PFSK-1 (cell line): ENCODE measurements around the gene PLCH2.

Source experiments
- FOXP2 ChIP-seq: optimal IDR thresholded peaks from 2 replicates; pipeline ENCODE3; 2011; ENCODE audit warnings: borderline replicate concordance, control low read depth, inconsistent platforms; ENCODE audit not compliant: insufficient read depth; ENCODE audit errors: extremely low read length, extremely low read depth
- POLR2AphosphoS5 ChIP-seq: IDR thresholded peaks from 2 replicates; pipeline ENCODE4 v1.6.1; 2012; ENCODE audit warnings: low read depth, mild to moderate bottlenecking, control low read depth, low read length, moderate library complexity
- SIN3A ChIP-seq: IDR thresholded peaks from 2 replicates; pipeline ENCODE4 v1.6.1; 2012; ENCODE audit warnings: mild to moderate bottlenecking, low read length, moderate library complexity, borderline replicate concordance; ENCODE audit not compliant: insufficient read depth
- TAF1 ChIP-seq: IDR thresholded peaks from 2 replicates; pipeline ENCODE4 v1.6.1; 2012; ENCODE audit warnings: low read length, control low read depth, borderline replicate concordance; ENCODE audit not compliant: insufficient read depth
- TF ChIP-seq, protein P1 (sequence below), 2 experiments: IDR thresholded peaks; 2 replicates each; pipeline versions ENCODE4 v1.6.1 to v1.8.0; 2011 to 2012; ENCODE audit warnings: low read depth in 2 of 2, low read length in 2 of 2, control low read depth in 1 of 2, inconsistent platforms in 1 of 2, mild to moderate bottlenecking in 1 of 2, moderate library complexity in 1 of 2; ENCODE audit not compliant: insufficient read depth in 1 of 2

Gene PLCH2

DNA sequence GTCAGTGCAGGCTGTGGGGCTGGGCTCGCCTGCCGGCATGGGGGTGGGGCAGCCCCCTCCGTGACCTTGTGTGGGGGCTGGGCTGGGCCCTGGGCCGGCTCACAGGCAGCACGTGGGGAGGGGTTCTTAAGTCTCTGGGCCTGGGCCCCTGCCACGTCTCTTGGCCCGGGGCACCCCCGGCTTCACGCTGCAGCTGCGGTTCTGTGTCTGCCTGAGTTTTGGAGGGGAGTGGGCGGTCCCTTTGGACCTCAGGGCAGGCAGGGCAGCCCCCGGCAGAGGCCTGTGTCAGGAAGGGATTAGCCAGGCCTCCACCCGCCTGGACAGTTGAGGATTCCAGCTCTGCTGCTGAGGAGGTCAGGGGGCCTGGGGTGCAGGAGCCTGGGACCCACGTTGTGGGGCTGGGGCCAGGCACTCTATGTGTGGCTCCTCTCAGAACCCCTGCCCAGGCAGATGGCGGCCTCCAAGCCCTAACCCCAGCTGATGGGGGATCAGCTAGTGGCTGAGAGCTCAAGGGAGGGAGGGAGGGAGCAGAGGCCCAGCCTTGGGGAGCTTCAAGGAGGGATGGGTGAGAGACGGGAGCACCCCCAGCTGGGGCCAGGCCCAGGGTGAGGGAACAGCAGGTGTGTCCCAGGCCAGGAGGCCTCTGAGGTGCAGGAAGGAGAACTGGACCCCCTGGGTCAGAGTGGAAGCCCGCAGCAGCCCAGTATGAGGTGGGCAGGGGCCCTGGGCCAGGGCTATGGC, 1.8 kb upstream of the PLCH2 start:
- TF ChIP-seq, protein P1, sequence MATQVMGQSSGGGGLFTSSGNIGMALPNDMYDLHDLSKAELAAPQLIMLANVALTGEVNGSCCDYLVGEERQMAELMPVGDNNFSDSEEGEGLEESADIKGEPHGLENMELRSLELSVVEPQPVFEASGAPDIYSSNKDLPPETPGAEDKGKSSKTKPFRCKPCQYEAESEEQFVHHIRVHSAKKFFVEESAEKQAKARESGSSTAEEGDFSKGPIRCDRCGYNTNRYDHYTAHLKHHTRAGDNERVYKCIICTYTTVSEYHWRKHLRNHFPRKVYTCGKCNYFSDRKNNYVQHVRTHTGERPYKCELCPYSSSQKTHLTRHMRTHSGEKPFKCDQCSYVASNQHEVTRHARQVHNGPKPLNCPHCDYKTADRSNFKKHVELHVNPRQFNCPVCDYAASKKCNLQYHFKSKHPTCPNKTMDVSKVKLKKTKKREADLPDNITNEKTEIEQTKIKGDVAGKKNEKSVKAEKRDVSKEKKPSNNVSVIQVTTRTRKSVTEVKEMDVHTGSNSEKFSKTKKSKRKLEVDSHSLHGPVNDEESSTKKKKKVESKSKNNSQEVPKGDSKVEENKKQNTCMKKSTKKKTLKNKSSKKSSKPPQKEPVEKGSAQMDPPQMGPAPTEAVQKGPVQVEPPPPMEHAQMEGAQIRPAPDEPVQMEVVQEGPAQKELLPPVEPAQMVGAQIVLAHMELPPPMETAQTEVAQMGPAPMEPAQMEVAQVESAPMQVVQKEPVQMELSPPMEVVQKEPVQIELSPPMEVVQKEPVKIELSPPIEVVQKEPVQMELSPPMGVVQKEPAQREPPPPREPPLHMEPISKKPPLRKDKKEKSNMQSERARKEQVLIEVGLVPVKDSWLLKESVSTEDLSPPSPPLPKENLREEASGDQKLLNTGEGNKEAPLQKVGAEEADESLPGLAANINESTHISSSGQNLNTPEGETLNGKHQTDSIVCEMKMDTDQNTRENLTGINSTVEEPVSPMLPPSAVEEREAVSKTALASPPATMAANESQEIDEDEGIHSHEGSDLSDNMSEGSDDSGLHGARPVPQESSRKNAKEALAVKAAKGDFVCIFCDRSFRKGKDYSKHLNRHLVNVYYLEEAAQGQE (IDR thresholded peaks at IDR 0.05; ENCODE audit: insufficient read depth in 1 of 2, low read depth in 2 of 2, low read length in 2 of 2) = no peak
- TF ChIP-seq TAF1 (no peak), POLR2AphosphoS5 (no peak), SIN3A (no peak), FOXP2 (no peak)

DNA sequence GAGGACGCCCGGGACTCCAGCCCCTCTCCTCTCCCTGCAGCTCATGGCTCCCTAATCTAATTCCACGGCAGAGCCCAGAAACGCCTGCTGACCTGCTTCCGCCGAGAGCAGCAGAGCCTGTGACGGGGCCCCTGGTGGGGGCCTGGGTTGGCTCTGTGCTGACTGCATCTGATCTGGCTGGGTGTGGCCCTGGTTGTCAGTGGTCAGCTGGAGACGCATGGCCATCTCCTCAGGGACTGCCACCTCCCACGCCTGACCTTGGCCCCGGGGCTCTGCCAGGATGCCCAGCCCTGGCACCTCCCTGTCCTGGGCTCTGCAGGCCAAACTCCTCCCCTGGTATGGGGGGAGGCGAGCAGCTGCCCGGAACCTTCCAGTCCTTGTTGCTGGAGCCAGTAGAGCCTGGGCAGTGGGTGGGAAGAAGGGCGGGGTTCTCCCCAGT, 1.1 kb upstream of the PLCH2 start:
- TF ChIP-seq SIN3A = no peak
- no peak for TF ChIP-seq POLR2AphosphoS5
- TF ChIP-seq, protein P1 (IDR thresholded peaks at IDR 0.05; ENCODE audit: insufficient read depth in 1 of 2, low read depth in 2 of 2, low read length in 2 of 2) = no peak
- TF ChIP-seq TAF1 = no peak
- no peak for TF ChIP-seq FOXP2

DNA sequence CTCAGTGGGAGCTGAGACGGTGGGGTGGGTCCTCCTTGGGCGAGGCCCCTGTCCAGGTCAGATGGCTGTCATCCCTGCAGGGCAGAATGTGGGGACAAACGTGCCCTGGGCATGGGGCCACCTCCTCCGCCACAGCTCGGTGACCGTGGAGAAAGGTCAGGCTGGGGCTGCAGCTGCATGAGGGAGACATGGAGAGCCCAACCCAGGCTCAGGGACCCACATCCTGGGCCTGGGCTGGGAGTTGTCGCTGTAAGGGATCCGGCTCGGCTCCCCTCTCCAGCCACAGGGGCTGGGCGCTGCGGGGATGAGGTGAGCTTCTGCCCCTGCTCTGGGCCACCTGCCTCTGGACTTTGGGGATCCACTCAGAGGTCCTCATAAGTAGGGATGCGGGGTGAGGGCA, 518 bp upstream of the PLCH2 start:
- TF ChIP-seq FOXP2 = no peak
- no peak for TF ChIP-seq TAF1

DNA sequence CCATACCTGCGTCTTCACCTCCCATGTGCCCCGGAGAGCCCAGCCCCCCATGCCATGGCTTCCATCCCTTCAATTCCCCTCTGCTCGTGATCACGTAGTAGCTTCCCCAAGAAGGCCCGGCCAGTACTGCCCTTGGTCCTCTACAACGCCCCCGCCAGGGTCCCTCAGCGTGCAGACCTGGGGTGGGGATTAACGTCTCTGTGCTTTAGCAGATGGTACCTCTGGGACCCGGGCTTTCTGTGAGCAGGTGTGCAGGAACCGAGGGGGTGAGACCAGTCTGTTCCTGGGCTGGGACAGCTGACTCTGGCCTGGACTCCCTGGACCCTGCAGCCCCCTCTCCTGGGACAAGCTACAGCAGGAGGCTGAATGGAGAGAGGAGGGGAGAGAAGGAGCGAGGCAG, 1.2 kb downstream of the PLCH2 start:
- TF ChIP-seq, protein P1 (IDR thresholded peaks at IDR 0.05; ENCODE audit: insufficient read depth in 1 of 2, low read depth in 2 of 2, low read length in 2 of 2) = no peak
- no peak for TF ChIP-seq FOXP2

DNA sequence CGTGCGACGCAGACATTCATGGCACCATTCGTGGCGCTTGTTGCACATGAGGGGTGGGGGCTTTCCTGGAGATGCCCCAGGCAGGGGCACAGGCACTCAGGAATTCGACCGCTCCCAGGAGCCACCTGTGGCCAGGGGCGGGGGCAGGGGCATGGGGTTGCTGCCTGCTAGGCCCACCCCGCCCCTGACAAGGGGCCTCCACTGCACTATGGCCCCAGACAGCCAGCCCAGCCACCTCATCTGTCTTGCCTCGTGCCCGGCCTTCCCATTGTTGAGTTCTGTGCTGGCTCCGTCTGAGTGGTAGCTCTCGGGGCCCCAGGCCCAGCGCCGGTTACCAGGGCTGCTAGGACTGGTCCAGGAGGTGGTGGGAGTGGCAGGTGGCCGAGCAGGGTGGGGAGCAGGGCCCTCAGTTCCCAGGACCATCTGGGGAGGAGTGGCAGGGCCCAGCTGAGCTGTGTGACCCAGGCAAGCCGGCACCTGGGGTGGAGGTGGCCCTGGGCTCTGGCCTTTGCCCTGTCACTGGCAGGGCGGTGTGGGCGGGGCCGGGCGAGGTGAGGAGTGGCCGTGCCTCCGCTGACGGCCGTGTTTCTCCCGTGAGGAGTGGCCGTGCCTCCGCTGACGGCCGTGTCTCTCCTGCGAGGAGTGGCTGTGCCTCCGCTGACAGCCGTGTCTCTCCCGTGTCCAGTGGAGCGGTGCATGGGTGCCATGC, 1.9 kb downstream of the PLCH2 start:
- TF ChIP-seq TAF1 (no peak), POLR2AphosphoS5 (no peak), SIN3A (no peak), FOXP2 (no peak)
- TF ChIP-seq, protein P1 (IDR thresholded peaks at IDR 0.05; ENCODE audit: insufficient read depth in 1 of 2, low read depth in 2 of 2, low read length in 2 of 2) = no peak
